HUDEP-2 (cell line): ENCODE data around the gene MEST.
"Not testable (repeated sequence)": the region's sequence is repeated elsewhere in the genome, so short reads cannot be mapped to it uniquely, and the experiment has no call there.

Experiments used
- DNase-seq, 76 experiments: peaks; one replicate each; lab custom pipeline; 2025; ENCODE audit not compliant: unreplicated experiment in 76 of 76; lab: John Stamatoyannopoulos, UW

MEST gene, protein sequence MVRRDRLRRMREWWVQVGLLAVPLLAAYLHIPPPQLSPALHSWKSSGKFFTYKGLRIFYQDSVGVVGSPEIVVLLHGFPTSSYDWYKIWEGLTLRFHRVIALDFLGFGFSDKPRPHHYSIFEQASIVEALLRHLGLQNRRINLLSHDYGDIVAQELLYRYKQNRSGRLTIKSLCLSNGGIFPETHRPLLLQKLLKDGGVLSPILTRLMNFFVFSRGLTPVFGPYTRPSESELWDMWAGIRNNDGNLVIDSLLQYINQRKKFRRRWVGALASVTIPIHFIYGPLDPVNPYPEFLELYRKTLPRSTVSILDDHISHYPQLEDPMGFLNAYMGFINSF

DNA sequence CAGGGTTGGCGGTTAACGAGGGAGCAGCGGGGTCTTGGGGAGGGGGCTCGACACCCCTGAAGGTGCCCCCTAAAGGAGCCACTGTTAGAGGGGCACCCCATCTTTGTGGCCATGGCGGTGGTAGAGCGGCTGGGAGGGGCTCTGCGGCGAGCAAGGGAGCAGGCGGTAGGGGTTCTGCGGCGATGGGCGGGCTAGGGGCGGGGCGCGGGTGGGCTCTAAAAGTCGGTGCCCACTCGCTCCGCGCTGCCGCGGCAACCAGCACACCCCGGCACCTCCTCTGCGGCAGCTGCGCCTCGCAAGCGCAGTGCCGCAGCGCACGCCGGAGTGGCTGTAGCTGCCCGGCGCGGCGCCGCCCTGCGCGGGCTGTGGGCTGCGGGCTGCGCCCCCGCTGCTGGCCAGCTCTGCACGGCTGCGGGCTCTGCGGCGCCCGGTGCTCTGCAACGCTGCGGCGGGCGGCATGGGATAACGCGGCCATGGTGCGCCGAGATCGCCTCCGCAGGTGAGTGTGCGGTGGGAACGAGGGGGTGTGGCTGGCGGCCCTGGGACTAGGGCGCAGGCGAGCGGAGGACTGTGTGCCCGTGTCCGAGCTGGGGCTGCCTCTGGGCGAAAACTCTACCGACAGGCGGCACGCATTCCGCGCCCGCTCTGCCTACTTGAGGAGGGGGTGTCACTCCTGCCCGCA lies at the start of gene MEST:
MEST (plus strand) TSS at position 245 of the 682 bp plus-strand sequence; CDS start at position 474, 229 bp downstream.
- no peak for DNase-seq

DNA sequence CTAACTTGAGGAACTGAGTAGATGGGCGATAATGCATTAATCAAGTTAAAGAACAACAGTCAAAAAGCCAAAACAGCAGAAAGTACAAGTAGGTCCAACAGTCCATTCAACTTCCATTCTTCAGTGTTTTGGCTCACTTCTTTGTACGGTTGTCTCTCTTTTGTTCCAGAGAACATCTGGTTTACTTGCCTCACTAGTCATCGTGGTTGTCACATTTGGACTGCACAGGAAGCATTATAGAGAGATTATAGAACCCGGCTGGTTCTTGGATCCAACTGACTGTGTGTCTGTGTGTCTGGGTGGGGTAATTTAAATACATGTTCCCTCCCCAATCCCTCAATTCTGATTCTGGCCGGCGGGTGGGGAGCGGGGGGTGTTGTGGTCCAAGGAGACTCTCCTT lies 49.3 kb upstream of the MEST start:
- no peak for DNase-seq

DNA sequence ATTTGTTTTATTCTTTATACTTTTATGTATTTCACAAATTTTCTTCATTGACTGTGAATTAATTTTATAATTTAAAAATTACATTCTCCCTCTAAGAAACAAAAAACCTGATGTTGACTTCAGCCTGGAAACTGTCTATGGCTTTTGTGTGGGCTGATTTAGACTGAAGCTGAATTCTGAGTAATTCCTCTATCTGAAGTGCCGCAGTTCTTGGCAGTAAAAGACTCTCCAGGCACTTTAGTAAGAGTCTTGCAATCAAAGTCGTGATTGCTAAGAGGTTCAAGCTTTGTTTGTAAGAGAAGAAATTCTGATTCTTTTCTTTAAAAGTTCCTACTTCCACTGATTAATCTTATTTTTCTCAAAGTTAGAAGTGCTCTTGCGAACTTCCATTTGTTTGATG lies 47.7 kb upstream of the MEST start:
- DNase-seq = peak in 1 of 76 experiments; percentile 1

DNA sequence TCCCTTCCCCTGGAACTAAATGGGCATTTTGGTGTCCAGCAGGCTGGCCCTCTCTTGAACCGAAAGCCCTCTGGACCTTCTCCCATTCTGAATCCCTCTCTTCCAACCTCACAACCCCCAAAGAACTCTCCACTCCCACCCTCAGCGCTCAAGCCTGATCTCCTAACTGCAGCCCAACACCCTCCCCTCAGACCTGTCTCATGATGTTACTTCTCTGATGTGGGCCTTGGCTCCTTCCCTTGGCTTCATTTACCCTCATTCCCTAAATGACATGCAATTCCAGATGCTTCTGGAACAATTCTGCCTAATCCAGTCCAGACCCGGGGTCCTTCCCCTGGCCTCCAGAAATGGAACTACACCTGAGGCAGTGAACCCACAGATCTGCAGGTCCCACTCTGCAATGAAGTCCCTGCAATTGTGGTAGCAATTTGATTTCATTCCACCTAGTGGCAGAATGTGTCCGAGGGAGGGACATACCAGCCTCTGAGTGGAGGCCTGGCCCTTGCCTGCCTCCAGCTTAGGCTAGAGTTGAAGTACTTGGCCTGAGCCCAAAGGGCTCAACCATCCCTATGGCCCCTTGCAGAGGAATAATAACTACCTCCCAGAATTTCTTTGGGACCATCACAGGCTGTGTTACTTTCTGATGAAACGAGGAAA lies 47.0 kb upstream of the MEST start:
- DNase-seq = no peak

DNA sequence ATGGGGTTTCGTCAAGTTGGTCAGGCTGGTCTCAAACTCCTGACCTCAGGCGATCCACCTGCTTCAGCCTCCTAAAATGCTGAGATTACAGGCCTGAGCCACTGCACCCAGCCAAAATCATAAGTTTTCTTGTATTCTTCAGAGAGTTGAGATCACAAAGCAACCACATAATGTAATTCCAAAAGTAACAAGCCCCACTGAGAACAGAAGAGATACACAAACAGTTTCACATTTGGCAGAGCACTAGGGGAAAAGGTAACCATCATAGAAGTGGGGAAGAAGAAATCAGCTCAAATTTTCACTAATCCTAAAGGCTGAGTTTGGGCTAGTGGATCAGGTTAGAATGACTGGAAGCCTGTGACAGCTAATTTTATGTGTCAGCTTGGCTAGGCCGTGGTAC lies 45.6 kb upstream of the MEST start:
- no peak for DNase-seq

DNA sequence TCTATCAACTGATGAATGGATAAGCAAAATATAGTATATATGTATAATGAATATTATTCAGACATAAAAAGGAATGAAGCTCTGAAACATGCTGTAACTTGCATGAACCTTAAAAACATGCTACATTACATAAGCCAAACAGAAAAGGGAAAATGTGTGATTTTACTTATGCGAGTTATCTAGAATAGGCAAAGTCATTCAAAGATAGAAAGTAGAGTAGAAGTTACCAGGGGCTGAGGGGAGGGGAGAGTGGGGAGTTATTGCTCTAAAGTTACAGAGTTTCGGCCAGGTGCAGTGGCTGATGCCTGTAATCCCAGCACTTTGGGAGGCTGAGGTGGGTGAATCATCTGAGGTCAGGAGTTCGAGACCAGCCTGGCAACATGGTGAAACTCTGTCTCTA lies 40.5 kb upstream of the MEST start:
- not testable (repeated sequence) for DNase-seq

DNA sequence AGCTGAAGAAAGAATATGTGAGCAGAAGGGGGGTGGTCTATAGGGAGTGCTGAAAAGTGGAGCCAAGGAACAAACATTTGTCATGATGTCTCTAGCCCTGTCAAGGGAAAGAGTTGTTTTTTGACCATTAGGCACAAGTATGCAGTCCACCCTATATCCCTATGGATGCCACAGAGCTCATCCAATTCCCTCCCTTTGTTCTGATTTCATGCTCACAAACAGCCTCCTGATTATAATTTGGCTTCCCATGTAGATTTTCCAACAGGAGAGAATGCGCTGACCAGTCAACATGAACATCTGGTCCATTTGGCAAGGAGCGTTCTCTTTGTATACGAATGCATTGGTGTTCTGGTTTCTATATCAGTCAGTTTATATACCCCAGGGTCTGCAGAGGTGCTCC lies 38.9 kb upstream of the MEST start:
- DNase-seq = no peak

DNA sequence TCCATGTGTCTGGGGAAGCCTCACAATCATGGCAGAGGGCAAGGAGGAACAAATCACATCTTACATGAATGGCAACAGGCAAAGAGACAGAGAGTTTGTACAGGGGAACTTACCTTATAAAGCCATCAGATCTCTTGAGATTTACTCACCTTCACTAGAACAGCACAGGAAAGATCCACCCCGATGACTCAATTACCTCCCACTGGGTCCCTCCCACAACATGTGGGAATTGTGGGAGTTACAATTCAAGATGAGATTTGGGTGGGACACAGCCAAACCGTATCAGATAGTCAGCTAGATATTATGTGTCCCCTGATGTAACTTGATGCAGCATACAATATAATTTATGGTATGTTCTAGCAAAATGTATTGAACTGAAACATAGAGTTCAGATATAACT lies 36.9 kb upstream of the MEST start:
- no peak for DNase-seq

DNA sequence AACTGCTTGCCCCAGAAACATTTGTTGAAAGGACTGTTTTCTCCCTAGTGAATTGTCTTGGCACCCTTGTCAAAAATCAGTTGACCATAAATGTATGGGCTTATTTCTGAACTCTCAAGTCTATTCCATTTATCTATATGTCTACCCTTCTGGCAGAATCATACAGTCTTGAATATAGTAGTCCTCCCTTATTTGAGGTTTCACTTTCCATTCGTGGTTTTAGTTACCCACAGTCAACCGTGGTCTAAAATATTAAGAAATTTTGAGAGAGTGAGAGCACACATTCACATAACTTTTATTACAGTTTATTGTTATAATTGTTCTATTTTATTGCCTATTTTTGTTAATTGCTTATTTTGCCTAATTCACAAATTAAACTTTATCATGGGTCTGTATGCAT lies 33.6 kb upstream of the MEST start:
- DNase-seq = no peak

DNA sequence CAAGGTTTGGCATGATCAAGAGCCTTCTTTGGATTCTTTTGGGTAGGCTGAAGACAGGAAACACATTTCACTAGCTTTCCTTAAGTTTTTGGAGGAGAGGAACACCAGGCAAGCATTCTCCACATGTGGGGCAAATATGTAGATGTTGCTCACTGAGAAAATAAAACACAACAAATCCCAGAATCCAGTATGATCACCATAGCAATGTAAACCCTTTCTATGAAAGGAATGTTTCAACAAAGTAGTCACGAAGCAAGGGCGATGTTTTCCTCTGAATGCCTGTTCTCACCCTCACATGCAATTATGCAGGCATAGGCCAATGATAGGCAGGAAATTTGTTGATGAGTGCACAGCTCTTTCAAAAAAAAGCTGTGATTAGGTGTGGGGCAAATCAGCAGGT lies 30.6 kb upstream of the MEST start:
- no peak for DNase-seq

DNA sequence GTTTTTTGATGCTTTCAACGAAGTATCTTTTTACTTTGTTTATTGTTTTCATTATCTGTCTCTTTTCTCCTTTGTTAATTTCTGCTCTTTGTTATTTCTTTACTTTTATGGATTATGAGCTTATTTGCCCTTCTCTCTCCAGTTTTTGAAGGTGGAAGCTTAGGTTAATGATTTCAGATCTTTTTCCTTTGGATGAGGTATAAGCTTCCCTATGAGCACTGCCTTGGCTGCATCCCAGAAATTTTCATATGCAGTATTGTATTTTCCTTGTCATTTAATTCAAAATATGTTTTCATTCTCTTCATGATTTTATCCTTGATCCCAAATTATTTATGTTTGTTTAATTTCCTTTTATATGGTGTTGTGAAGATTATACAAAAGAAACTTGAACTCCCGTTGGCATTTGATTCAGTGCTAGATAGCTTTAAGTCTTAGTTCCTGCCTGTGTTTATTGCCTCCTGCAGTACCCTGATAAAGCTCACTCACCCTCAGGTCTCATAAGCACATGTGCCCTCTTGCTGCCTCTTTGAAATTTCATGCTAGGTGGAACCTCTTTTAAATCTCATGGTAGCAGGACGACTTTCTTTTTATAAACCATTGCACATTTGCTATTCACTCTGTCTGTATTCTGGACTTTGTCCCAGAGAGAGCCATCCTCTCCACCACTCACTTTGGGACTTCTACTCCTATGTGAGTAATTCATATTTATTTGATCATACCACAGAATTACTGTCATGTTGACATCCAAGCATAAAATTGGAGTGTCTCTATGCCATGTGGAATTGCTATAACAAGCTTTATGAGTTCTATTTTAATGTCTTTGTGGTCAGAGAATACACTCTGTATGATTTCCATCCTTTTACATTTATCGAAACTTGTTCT lies 28.1 kb upstream of the MEST start:
- peak in 51 of 76 experiments; percentile 2 to 70 (median 31) for DNase-seq

DNA sequence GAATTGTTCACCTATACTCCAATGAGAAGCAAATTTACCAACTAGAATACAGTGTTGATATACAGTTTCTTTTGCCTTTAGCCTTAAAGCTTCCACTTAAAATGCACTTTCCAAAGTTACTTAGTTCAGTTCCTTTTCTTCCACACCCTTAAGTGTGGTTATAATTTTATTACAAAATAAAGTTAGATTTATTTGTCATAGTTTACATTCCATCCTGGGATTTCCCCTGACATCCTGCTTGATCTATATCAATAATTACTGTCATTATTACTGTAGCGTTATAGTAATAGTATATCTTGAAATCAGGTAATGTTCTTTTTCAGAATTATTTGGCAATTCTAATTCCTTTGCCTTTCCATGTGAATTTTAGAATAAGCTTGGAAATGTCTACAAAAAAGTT lies 23.3 kb upstream of the MEST start:
- DNase-seq = no peak

DNA sequence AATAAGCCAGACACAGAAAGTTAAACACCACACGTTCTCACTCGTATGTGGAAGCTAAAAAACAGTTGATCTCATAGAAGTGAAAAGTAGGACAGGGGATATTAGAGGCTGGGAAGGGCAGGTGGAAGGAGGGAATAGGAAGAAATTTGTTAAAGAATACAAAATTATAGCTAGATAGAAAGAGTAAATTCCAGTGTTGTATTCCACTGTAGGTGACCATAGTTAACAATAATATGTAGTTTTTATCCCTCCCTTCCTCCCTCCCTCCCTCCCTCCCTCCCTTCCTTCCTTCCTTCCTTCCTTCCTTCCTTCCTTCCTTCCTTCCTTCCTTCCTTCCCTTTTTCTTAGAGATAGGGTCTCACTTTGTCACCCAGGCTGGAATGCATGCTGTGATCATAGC lies 19.9 kb upstream of the MEST start:
- no peak for DNase-seq

DNA sequence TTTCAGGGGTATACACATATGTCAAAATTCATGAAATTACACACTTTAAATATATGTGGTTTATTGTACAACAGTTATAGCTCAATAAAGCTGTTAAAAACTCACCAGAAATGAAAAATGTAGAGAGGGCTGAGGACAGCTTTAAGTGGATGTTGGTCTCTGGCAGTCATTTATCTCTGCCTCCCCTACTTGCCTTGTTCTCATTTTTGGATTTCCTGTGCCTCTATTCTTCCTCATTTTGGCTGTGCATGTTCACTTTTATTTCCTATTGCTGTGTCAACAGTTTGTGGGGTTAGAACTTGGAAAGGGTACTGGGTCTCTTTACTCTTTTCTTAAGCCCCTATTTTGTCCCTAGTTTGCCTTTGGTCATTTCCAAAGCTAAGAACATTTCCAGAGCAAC lies 18.6 kb upstream of the MEST start:
- no peak for DNase-seq

DNA sequence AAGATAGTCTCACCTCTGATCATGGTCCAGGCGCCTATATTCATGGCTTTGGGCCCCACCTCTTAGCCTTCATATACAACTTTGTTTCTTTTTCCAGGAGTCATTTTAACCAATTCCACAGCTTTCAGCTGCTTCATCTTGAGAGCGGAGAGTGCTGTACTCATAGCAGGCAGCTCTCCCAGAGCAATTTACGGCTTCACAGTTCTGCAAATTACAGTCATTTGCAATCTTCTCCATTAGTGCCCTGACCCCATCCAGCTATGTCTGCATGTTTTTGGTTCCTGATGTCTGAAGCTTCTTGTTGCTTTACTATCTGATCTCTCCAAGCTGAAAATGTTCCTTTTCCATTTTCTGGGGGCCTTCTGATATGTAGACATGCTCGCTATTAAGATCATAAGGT lies 18.0 kb upstream of the MEST start:
- DNase-seq = no peak

DNA sequence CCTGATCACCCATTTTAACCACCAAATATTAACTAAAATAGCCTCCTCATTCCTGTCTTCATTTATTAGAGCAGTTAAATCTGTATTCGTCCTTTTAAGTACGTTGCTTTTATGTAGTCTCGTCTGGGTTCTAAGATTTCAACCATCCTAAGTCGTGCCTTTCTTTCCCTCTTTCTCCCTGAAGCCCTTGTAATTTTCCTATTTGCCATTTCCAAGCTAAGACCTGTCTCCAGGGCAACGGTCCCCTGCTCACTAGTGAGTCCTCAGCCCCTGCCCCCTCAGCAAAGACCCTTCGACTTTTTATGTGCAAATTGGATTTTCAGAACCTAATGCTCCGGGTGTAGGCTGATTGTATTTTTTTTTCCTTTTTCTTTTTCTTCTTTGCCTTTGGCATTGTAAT lies 16.1 kb upstream of the MEST start:
- no peak for DNase-seq

DNA sequence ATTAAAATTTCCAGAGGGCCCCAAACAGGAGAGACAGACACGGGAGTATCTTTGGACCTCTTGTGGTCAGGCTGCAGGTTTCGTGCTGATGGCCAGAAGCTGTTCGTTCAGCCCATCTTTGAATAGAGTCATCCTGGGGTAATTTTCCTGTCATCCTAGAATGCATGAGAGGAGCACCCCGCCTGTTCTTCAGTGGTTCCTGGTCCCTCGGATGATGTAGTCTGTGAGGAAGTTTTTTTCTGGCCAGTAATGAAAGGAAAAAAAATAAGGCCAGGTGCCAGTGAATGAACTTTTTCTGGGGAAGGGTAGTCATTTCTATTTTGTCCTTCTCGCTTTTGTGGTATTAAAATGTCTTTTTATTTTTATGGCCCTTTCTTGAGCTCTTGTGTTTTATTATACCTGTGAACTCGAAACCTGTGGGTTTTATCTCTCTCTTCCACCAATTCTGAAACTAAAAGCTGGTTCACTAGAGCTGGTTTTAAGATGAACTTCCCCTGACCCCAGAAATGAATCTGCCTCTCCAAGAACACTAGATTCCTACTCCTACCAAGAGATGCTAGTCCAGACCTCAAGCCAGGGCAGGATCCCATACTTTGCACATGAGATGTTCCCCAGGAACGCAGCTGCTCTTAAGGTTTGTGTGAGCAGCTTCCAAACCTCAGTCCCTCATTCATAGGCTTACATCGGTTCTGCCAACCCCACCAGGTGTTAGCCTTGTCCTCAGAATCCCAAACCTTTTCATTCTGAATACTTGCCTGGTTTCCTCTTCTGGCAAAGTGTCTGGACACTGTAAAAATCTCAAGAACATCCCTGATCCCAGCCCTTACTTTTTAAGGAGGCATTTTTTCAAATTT lies 15.4 kb upstream of the MEST start:
- DNase-seq = no peak

DNA sequence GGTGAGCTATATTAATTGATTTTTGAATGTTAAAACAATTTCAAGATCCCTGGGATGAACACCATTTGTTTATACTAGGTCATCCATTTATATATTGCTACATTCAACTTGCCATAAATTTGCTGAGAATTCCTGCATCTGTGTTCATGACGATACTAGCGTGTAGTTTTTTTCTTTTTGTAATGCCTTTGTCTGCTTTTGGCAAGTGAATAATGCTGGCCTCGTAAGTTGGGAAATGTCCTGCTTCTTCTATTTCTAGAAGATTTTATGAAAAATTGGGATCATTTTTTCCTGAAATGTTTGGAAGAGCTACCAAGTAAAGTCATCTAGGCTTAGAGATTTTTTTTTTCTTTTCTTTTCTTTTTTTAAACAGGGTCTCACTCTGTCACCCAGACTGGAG lies 12.9 kb upstream of the MEST start:
- DNase-seq = no peak

DNA sequence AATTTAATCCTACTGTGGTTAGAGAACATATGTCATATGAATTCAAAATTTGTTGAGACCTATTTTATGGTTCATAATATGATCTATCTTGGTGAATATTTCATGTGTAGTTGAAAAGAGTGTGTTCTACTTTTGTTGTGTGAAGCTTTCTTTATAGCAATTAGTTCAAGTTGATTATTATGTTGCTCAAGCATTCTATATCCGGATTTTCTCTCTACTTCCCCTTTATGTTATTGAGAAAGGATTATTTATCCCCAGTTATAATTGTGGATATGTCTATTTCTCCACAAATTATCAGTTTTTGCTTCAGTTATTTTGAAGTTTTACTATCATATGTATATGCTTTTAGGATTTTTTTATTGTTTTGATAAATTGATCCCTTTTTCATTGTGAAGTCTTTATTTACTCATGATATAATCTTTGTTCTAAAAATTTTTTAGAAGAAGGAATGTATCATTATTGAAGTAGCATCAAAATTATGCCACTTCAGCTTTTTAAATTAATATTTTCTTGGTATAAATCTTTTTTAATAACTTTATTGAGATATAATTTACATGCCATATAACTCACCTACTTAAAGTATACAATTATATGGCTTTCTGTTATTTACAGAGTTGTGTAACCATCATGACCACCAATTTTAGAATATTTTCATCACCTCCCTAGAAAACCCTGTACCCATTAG lies 12.0 kb upstream of the MEST start:
- DNase-seq = no peak

DNA sequence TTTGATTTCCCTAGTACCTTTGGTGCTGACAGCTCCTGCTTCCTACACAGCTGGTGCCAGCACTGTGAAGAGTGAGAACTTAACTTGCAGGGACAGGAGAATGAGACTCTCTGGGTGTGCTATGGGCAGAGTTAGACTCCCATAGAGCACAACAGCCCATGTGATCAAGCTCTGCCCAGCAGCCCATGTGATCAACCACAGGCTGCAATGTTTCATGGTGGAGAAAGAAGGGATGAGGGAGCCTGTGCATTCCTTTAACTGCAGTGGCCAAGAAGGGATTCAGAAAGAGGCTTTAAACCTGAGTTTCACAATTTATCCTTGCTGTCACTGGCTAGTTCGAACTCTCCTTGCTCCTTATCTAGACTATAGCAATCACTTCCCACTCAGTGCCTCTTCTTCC lies 10.0 kb upstream of the MEST start:
- DNase-seq = no peak
